GM20000 (cell line): ENCODE measurements around the gene MRPL51.
A peak's percentile ranks its signal among the peaks of the same experiment; 100 is the strongest.

Source experiments
- DNase-seq: peaks from one replicate; pipeline ENCODE4 v3.0.0; 2012; ENCODE audit warnings: low spot score
- TF ChIP-seq, protein P1 (sequence below): IDR thresholded peaks from 2 replicates; pipeline ENCODE4 v1.5.1; 2012; ENCODE audit warnings: mild to moderate bottlenecking, control low read depth; ENCODE audit errors: extremely low read depth, missing control alignments

The MRPL51 gene

DNA sequence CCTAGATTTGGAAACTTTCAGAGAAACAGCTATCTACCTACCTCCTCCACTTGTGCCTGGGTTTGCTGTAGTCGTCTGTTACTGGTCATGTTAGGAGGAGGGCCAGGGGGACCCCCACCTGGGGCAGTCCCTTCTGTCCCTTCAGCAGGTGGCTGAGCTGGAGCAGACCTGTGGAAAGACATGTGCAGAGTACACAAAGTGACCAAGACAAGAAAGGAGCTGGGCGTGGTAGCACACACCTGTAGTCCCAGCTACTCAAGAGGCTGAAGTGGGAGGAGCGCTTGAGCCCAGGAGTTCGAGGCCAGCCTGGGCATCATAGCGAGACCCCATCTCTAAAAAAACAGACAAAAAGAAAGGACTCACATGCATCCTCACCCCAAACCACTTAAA, 26.9 kb downstream of the MRPL51 start:
- TF ChIP-seq, protein P1, sequence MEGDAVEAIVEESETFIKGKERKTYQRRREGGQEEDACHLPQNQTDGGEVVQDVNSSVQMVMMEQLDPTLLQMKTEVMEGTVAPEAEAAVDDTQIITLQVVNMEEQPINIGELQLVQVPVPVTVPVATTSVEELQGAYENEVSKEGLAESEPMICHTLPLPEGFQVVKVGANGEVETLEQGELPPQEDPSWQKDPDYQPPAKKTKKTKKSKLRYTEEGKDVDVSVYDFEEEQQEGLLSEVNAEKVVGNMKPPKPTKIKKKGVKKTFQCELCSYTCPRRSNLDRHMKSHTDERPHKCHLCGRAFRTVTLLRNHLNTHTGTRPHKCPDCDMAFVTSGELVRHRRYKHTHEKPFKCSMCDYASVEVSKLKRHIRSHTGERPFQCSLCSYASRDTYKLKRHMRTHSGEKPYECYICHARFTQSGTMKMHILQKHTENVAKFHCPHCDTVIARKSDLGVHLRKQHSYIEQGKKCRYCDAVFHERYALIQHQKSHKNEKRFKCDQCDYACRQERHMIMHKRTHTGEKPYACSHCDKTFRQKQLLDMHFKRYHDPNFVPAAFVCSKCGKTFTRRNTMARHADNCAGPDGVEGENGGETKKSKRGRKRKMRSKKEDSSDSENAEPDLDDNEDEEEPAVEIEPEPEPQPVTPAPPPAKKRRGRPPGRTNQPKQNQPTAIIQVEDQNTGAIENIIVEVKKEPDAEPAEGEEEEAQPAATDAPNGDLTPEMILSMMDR: no peak
- DNase-seq: no peak

DNA sequence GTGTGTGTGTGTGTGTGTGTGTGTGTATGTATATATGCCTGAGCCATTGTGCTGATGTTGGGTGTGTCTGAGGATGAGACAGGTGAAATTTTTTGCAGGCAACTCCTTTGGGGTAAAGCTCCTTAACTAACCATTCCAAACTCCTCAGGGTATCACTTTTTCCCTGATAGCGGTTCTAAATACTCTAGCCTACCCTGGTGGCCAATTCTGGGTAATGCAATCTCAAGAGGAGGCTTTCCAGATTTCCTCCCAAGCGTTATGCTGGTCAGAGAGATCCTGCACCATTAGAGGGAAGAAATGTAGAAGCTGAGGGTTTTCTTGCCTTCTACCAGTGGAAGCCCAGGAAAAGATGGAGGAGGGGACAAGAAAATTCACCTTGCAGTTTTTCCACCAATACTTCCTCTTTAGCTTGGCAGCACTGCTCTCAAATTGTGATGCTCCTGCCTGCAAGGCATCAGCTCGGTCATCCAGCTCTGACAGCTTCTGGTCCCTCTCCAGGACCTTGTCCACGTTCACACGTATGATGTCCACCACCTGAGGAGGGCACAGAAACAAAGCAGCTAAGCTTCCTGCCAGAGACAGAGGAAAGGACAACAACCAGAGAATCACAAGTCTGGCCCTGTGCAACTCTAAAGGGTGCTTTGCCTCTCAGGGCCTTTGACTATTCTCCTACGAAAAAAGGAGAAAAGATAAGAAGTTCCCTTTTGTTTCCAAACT, 27.4 kb downstream of the MRPL51 start:
- TF ChIP-seq, protein P1: peak; percentile 70
- no peak for DNase-seq

DNA sequence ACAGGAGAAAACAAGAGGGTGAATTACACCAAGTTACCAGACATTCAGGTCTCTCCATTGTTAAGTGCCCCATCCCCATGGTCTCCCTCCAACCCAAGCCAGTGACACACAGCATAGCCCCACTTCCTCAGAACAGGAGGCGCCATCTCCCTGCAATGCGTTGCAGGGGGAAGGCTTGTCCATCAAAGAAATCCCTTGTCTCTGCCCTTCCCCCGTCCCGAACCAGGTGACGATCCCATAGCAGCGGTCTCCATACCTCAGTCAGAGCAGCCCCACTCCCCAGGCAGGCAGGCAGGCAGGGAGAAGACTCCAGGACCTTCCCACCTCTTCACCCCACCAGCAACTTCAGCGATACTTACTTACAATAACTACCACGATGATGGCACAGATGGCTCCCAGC, 28.5 kb downstream of the MRPL51 start:
- DNase-seq: no peak
- TF ChIP-seq, protein P1: no peak

DNA sequence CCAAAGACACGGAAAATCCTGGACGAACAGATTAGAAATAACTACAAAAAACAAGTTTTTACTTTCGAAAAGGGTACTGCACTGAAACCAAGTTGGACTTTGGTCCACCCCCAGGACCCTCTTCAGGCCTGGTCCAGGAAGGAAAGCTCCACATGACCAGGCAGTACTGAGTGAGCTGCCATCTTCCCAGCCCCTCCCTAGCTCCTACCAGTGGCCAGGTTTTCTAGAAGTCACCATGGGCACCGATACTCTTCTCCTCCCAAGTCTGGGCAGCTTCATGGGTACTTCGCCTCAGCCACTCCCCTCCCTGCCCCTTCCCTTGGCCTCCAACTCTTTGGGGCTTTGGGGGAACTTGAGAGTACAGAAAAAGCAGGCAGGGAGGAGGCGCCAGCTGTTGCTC, 29.2 kb downstream of the MRPL51 start:
- DNase-seq: no peak
- TF ChIP-seq, protein P1: no peak

DNA sequence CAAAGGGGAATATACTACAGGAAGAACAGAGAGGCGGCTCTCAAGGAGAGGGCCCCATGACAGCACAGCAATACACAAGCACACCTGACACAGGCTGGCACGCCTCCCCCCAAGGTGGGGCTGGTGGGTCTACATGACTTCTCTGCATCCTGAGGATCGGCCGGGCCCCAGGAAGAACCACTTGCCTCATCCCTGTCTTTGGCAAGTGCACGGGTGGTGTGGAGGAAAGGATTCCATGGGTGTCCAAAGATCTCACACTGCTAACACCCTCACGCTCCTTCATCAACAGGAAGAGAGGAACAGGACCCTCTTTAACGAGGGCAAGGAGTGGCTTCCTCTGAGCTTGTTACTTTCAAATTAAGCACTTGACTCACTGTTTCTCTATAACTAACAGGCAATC, 29.8 kb downstream of the MRPL51 start:
- TF ChIP-seq, protein P1: no peak
- no peak for DNase-seq

DNA sequence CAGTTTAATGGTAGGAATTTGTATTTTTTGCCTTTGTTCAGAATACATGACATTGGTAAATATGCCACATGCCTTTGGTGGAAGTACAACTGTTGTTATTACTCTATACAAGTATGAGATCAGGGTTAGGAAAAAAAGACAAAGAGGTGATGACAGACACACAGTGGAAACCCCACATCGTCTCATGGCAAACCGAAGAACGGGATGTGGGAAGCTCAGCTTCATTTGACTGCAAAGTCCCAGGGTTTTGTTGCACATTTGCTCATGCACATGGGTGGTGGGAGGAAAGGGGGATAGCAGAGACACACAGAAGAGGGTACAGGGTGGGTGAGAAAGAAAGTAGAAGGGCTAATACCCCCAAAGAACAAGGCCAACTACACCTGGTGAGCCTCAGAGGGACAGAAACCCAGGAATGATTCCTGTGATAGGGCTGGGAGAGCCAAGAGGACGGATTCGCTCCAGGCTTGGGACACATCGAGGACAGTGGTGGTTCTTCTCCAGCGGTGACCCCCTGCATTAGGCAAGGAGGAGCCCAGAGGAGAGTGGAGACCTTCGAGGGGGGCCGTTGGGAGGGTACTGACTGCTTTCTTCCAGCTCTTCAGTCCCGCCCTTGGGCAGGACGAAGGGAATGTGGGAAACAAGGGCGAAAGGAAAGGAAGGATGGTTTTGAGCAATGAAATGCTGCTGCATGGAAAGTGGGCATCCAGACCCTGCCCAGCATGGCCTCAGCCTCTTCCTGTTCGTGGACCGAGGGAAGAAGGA, 30.6 kb downstream of the MRPL51 start:
- TF ChIP-seq, protein P1: no peak
- DNase-seq: no peak
